H1 (cell line): ENCODE data around the gene IFNL4. TPM values are rescaled to one million over a fixed set of nuclear protein-coding genes. Genes with fewer than 3 reads are reported as not detected.
"Not testable (repeated sequence)": the region's sequence is repeated elsewhere in the genome, so short reads cannot be mapped to it uniquely, and the experiment has no call there.

ENCODE experiments used
- CTCF ChIA-PET: fragments of 300-600 bp; sonication (Branson Sonifier 250); formaldehyde crosslinking; loops from one replicate; lab custom pipeline; 2021; ENCODE audit not compliant: partially characterized antibody; lab: Charles Lee
- POLR2A ChIA-PET: fragments of 300-600 bp; sonication (Branson Sonifier 250); formaldehyde crosslinking; loops from one replicate; lab custom pipeline; 2021; ENCODE audit warnings: inconsistent platforms; ENCODE audit not compliant: partially characterized antibody; lab: Charles Lee
- DNase-seq, 2 experiments: peaks; one replicate each; pipeline versions ENCODE4 v3.0.0 to v3.0.0-alpha.2; 2010 to 2022; ENCODE audit warnings: low spot score in 2 of 2, low read depth in 1 of 2, mixed read lengths in 1 of 2
- FAIRE-seq: peaks from 2 replicates; lab custom pipeline; 2011; peaks lifted over from hg19 to GRCh38; lab: Jason Lieb, UNC
- H2AFZ ChIP-seq: 2 replicates; pipeline ENCODE4 v1.8.1; 2012; ENCODE audit warnings: low read length, inconsistent platforms
- H2AK5ac ChIP-seq: 2 replicates; pipeline ENCODE4 v1.6.1; 2013; ENCODE audit warnings: low read depth, low read length
- H2BK120ac ChIP-seq: replicated peaks from 2 replicates; pipeline ENCODE3; 2013; ENCODE audit warnings: low read depth, low read length, inconsistent platforms
- H2BK12ac ChIP-seq: 2 replicates; pipeline ENCODE4 v1.6.1; 2013; ENCODE audit warnings: low read depth, low read length
- H2BK15ac ChIP-seq: 2 replicates; pipeline ENCODE4 v1.6.1; 2013; ENCODE audit warnings: low read length
- H2BK20ac ChIP-seq: 2 replicates; pipeline ENCODE4 v1.6.1; 2013; ENCODE audit warnings: low read length
- H2BK5ac ChIP-seq: 2 replicates; pipeline ENCODE4 v1.6.1; 2013; ENCODE audit warnings: low read depth, low read length
- H3K14ac ChIP-seq: 2 replicates; pipeline ENCODE4 v1.6.1; 2013; ENCODE audit warnings: inconsistent platforms; ENCODE audit not compliant: insufficient read length
- H3K18ac ChIP-seq: 2 replicates; pipeline ENCODE4 v1.6.1; 2013; ENCODE audit warnings: low read length; ENCODE audit errors: extremely low read depth
- H3K23ac ChIP-seq: 2 replicates; pipeline ENCODE4 v1.6.1; 2013; ENCODE audit warnings: inconsistent platforms; ENCODE audit not compliant: insufficient read length
- H3K23me2 ChIP-seq: 2 replicates; pipeline ENCODE4 v1.6.1; 2013; ENCODE audit warnings: low read depth, low read length
- H3K27ac ChIP-seq: 2 replicates; pipeline ENCODE4 v1.6.1; 2011; ENCODE audit warnings: low read depth, low read length, inconsistent platforms
- H3K27me3 ChIP-seq, 4 experiments: replicated peaks in 1 of 4; 1 replicate in 1 of 4; 2 replicates in 3 of 4; pipeline versions ENCODE4 v1.6.1 to v1.8.1; 2011 to 2013; ENCODE audit warnings: low read length in 3 of 4, mild to moderate bottlenecking in 3 of 4, inconsistent platforms in 2 of 4, mixed read lengths in 2 of 4, moderate library complexity in 1 of 4; ENCODE audit not compliant: control insufficient read depth in 3 of 4, insufficient read depth in 3 of 4; ENCODE audit errors: extremely low read depth in 1 of 4
- H3K36me3 ChIP-seq, 4 experiments: 2 replicates each; pipeline versions ENCODE4 v1.6.1 to v1.8.1; 2011 to 2013; ENCODE audit warnings: mild to moderate bottlenecking in 4 of 4, low read length in 3 of 4, moderate library complexity in 2 of 4, control low read depth in 1 of 4, inconsistent platforms in 1 of 4; ENCODE audit not compliant: insufficient read depth in 4 of 4, control insufficient read depth in 2 of 4
- H3K4ac ChIP-seq: replicated peaks from 2 replicates; pipeline ENCODE3; 2013; ENCODE audit warnings: low read length, low read depth, mixed read lengths, inconsistent platforms; ENCODE audit not compliant: insufficient read length
- H3K4me1 ChIP-seq, 4 experiments: replicated peaks in 1 of 4; 1 replicate in 1 of 4; 2 replicates in 3 of 4; pipeline versions ENCODE4 v1.6.1 to v1.8.1; 2011 to 2013; ENCODE audit warnings: low read length in 3 of 4, inconsistent platforms in 2 of 4, mixed read lengths in 1 of 4; ENCODE audit not compliant: insufficient read depth in 4 of 4, control insufficient read depth in 3 of 4
- H3K4me2 ChIP-seq, 2 experiments: 2 replicates each; pipeline versions ENCODE4 v1.6.1 to v1.8.1; 2011 to 2013; ENCODE audit warnings: low read depth in 2 of 2, low read length in 2 of 2, control low read depth in 1 of 2, inconsistent platforms in 1 of 2, mild to moderate bottlenecking in 1 of 2; ENCODE audit not compliant: insufficient read depth in 1 of 2
- H3K4me3 ChIP-seq, 4 experiments: fragments of 200-600, 300-600 bp in 1 of 4; sonication (generic), shearing (Covaris generic), sonication (Bioruptor Twin) in 1 of 4; 2 replicates each; pipeline versions ENCODE4 v1.5.1 to v1.8.1; 2011 to 2016; ENCODE audit warnings: low read length in 4 of 4, low read depth in 3 of 4, control low read depth in 2 of 4, inconsistent platforms in 2 of 4, mild to moderate bottlenecking in 2 of 4, mixed read lengths in 1 of 4, moderate library complexity in 1 of 4; ENCODE audit not compliant: insufficient read depth in 2 of 4; ENCODE audit errors: extremely low read depth in 1 of 4
- H3K56ac ChIP-seq: replicated peaks from 2 replicates; pipeline ENCODE3; 2013; ENCODE audit warnings: low read depth, mild to moderate bottlenecking, mixed read lengths, low read length, inconsistent platforms; ENCODE audit not compliant: insufficient read length
- H3K79me1 ChIP-seq: 2 replicates; pipeline ENCODE4 v1.6.1; 2013; ENCODE audit warnings: low read depth, low read length, control low read depth
- H3K79me2 ChIP-seq, 2 experiments: 2 replicates each; pipeline versions ENCODE4 v1.6.1 to v1.8.1; 2012 to 2013; ENCODE audit warnings: low read length in 2 of 2, mild to moderate bottlenecking in 2 of 2, inconsistent platforms in 1 of 2; ENCODE audit not compliant: insufficient read depth in 2 of 2, control insufficient read depth in 1 of 2
- H3K9ac ChIP-seq, 4 experiments: replicated peaks in 1 of 4; 1 replicate in 1 of 4; 2 replicates in 3 of 4; pipeline versions ENCODE4 v1.6.1 to v1.8.1; 2011 to 2013; ENCODE audit warnings: low read depth in 3 of 4, low read length in 3 of 4, control low read depth in 2 of 4, mild to moderate bottlenecking in 2 of 4, moderate library complexity in 2 of 4, inconsistent platforms in 1 of 4; ENCODE audit errors: extremely low read depth in 1 of 4
- H3K9me3 ChIP-seq, 2 experiments: 2 replicates each; pipeline versions ENCODE4 v1.6.1 to v1.8.1; 2012 to 2013; ENCODE audit warnings: mild to moderate bottlenecking in 2 of 2, moderate library complexity in 2 of 2, control low read depth in 1 of 2, inconsistent platforms in 1 of 2, low read depth in 1 of 2, low read length in 1 of 2, mixed read lengths in 1 of 2; ENCODE audit not compliant: insufficient read depth in 2 of 2
- H4K20me1 ChIP-seq, 2 experiments: replicated peaks in 1 of 2; 2 replicates each; pipeline versions ENCODE3 to v1.8.1; 2011 to 2013; ENCODE audit warnings: inconsistent platforms in 2 of 2, low read length in 2 of 2, mild to moderate bottlenecking in 1 of 2; ENCODE audit not compliant: insufficient read depth in 2 of 2, control insufficient read depth in 1 of 2
- H4K5ac ChIP-seq: 2 replicates; pipeline ENCODE4 v1.6.1; 2013; ENCODE audit warnings: low read length, low read depth, mixed read lengths, inconsistent platforms; ENCODE audit not compliant: insufficient read length
- H4K8ac ChIP-seq: 2 replicates; pipeline ENCODE4 v1.8.0; 2013; ENCODE audit warnings: mild to moderate bottlenecking, moderate library complexity, low read length, inconsistent platforms; ENCODE audit not compliant: insufficient read depth; ENCODE audit errors: extremely low read depth
- H4K91ac ChIP-seq: replicated peaks from 2 replicates; pipeline ENCODE3; 2013; ENCODE audit warnings: low read length, mixed read lengths, inconsistent platforms; ENCODE audit not compliant: insufficient read length
- WGBS, 2 experiments: shearing (Covaris generic) in 1 of 2; methylation state at CpG; one replicate each; pipeline versions ENCODE4 v1.1.6 to v1.1.7; 2013 to 2015; ENCODE audit warnings: low lambda C conversion rate in 2 of 2, mixed read lengths in 2 of 2, inconsistent platforms in 1 of 2, low coverage in 1 of 2, missing lambda C conversion rate in 1 of 2; ENCODE audit not compliant: insufficient replicate concordance in 2 of 2, insufficient coverage in 1 of 2, insufficient read length in 1 of 2; ENCODE audit errors: extremely low coverage in 1 of 2, missing lambda C conversion rate in 1 of 2; 5-methylcytosine and 5-hydroxymethylcytosine counted together
- polyA plus RNA-seq, 7 experiments: library from polyadenylated mRNA; depleted of rRNA in 3 of 7; stranded (reverse) in 5 of 7; unstranded in 2 of 7; fragments of >200 nt in 5 of 7; fragments of 200-250 nt in 2 of 7; gene quantifications; 1 replicate in 5 of 7; 2 replicates in 1 of 7; 4 replicates in 1 of 7; pipeline versions ENCODE4 v1.2.1 to v1.2.3, GENCODE V29; 2011 to 2013; ENCODE audit warnings: missing spikeins in 2 of 7, mixed read lengths in 2 of 7
- total RNA-seq: library from RNA; stranded (reverse); fragmentation: NEBNext Ultra II Directional; extraction: Animal tissue kit (Norgen Biotek cat#: 25700); gene quantifications from 2 replicates; pipeline ENCODE4 v1.2.1, GENCODE V29; 2021

IFNL4 gene
- total and polyA plus RNA-seq, 2 of the 8 experiments (the other 6 are each of a cell fraction or from before 2014, with no cell fraction given): not detected

DNA sequence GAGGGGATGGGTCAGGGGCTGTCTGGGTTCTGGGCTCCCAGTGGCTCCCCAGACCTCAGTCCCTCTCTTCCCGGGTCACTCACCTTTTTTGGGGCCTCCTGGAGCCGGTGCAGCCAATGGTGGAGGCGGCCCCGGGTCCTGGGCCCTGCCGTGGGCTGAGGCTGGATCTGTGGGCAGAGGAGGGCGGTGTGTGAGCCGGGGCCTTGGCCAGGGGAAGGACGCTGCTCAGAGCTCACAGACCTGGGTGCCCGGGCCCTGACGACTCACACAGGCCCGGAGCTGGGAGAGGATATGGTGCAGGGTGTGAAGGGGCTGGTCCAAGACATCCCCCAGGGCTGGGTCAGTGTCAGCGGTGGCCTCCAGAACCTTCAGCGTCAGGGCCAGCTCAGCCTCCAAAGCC is 4.9 kb downstream of the IFNL4 start:
- Histone ChIP-seq H3K4me1 (peaks cover 0 to 14% (median 7%) of the 10 kb centered on the region in 4 experiments; a peak in 5 of 7 replicates), H3K27me3 (peaks cover 21 to 26% (median 22%) of the 10 kb centered on the region in 4 experiments)
- H2BK5ac ChIP-seq, H3K18ac ChIP-seq, H2BK120ac ChIP-seq, H3K9me3 ChIP-seq, H3K27ac ChIP-seq, H2BK20ac ChIP-seq, H2AK5ac ChIP-seq, H3K14ac ChIP-seq, H3K4me2 ChIP-seq, H3K79me2 ChIP-seq, H3K79me1 ChIP-seq, DNase-seq, H4K20me1 ChIP-seq, H3K4ac ChIP-seq, H3K23ac ChIP-seq, H2BK15ac ChIP-seq, H4K5ac ChIP-seq, H2AFZ ChIP-seq, H3K4me3 ChIP-seq, H3K9ac ChIP-seq, H2BK12ac ChIP-seq, H3K23me2 ChIP-seq, FAIRE-seq, POLR2A ChIA-PET, H4K8ac ChIP-seq, H4K91ac ChIP-seq, H3K56ac ChIP-seq, H3K36me3 ChIP-seq: not testable (repeated sequence)
- CTCF ChIA-PET: interaction anchor here (0.6 to 0.8 kb wide), 2 partner anchors 9 to 20 kb away, joined by 3 to 4 read pairs; no protein-coding TSS in a partner anchor
- WGBS, 2 experiments: no CpG with 5 or more reads among the region's 13 CpGs
